ENCODE measurements around the gene ZCCHC7. TPM values are rescaled to one million over a fixed set of nuclear protein-coding genes. Genes with fewer than 3 reads are reported as not detected.

Gene ZCCHC7
- total RNA-seq, 2 donors from 2014 or later, result 21.2 to 22.7 TPM

DNA sequence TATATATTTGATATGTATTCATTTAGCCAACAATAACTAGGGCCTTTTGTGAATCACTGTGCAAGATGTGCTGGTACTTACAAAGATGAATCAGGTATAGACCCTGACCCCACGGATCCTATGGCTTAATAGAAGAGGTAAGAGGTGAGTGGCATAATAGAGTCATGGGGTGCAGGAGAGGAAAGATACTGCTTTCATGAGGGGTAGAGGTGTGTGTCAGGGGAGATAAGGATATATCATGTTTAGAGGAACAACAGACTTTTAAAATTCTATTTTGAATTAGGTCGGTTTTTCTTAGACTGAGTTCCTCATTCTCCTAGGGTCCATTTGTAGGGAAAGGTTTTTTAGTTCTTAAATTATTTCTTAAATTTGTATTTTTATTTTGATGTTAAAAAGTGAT lies 27.8 kb downstream of the ZCCHC7 start:
- H3K9me3 Mint-ChIP-seq, result no peaks in the 10 kb centered on the region
- H3K4me1 Mint-ChIP-seq, result peaks cover 11% of the 10 kb centered on the region
- Histone ChIP-seq H3K4me1 (ENCODE audit: control insufficient read depth, insufficient read depth, low read length) (no peaks in the 10 kb centered on the region), H3K36me3 (ENCODE audit: control insufficient read depth, insufficient read depth, low read length) (peaks cover 4% of the 10 kb centered on the region), H3K9ac (ENCODE audit: extremely low read depth, low read length, poor library complexity, severe bottlenecking) (no peak overlapping the region), H3K4me3 (ENCODE audit: low read length) (no peak overlapping the region), H3K9me3 (ENCODE audit: control insufficient read depth, low read length) (no peaks in the 10 kb centered on the region), H3K27ac (ENCODE audit: low read depth, low read length) (no peak overlapping the region), H3K27me3 (ENCODE audit: control insufficient read depth, insufficient read depth, low read length, poor library complexity, severe bottlenecking) (no peaks in the 10 kb centered on the region)
- TF ChIP-seq, protein P1, sequence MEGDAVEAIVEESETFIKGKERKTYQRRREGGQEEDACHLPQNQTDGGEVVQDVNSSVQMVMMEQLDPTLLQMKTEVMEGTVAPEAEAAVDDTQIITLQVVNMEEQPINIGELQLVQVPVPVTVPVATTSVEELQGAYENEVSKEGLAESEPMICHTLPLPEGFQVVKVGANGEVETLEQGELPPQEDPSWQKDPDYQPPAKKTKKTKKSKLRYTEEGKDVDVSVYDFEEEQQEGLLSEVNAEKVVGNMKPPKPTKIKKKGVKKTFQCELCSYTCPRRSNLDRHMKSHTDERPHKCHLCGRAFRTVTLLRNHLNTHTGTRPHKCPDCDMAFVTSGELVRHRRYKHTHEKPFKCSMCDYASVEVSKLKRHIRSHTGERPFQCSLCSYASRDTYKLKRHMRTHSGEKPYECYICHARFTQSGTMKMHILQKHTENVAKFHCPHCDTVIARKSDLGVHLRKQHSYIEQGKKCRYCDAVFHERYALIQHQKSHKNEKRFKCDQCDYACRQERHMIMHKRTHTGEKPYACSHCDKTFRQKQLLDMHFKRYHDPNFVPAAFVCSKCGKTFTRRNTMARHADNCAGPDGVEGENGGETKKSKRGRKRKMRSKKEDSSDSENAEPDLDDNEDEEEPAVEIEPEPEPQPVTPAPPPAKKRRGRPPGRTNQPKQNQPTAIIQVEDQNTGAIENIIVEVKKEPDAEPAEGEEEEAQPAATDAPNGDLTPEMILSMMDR (conservative IDR thresholded peaks at IDR 0.05), result no peak
- H3K36me3 Mint-ChIP-seq (ENCODE audit: low read depth), result peaks cover 3% of the 10 kb centered on the region
- no peak overlapping the region for H3K4me3 Mint-ChIP-seq
- H3K27ac Mint-ChIP-seq, result no peak overlapping the region
- no peak for DNase-seq
- WGBS, 2 experiments (ENCODE audit: insufficient coverage in 1 of 2, insufficient read length in 1 of 2), result 87 to 94% methylated on average over 2 of the region's 2 CpGs
- no peaks in the 10 kb centered on the region for H3K27me3 Mint-ChIP-seq (ENCODE audit: insufficient read depth)

DNA sequence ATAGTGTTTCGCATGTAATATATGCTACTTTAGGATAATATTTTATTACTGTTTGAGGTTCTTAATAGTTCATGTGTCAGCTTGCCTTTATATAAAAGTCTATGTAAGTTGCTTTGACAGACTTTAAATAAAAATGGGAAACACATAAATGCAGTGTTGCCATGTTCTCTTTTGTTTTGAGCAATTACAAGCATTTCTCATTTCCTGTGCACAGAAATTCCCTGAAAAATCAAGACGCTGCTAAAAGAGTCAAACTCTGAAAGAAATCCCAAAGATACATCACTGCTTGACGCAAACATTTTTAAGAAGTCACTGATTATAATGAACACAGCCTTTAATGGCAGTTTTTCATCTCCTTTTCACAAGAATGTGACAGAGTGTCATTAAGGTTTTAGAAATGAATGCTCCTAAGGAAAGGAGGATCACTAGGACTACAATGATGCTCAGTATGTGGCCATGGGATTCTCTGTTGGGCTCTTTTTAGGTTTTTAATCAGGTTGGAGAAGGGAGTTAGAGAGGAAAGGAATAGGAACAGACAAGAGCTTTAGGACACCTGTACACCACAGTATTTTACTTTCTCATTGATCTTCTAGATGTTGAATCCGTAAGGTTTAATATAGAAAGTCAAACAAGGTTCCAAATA lies 29.4 kb downstream of the ZCCHC7 start:
- no peaks in the 10 kb centered on the region for H3K27me3 ChIP-seq (ENCODE audit: control insufficient read depth, insufficient read depth, low read length, poor library complexity, severe bottlenecking)
- DNase-seq, result no peak

DNA sequence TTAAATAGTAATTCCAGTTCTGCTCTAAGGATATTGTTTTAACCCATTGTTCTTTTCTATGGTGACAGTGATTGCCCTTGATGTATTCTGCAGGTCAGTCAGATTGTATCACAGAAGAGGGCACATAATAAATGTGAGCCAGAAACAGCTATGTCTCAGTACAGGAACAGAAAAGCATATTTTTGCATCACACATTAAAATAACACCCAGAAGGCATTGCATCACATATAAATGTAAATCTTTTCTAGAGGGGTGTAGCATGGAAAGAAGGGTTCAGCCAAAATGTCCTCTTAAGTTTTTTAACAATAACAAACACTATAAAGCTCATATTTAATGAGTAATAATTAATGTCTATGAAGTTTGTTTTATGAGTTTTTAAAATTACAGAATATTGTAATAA lies 30.0 kb downstream of the ZCCHC7 start:
- H3K27ac ChIP-seq (ENCODE audit: low read depth, low read length), result no peak overlapping the region
- Mint-ChIP-seq H3K36me3 (ENCODE audit: low read depth) (peaks cover 16% of the 10 kb centered on the region), H3K27me3 (ENCODE audit: insufficient read depth) (no peaks in the 10 kb centered on the region), H3K4me1 (peaks cover 5% of the 10 kb centered on the region), H3K27ac (no peak overlapping the region), H3K9me3 (no peaks in the 10 kb centered on the region), H3K4me3 (no peak overlapping the region)
- TF ChIP-seq, protein P1 (conservative IDR thresholded peaks at IDR 0.05), result no peak
- H3K27me3 ChIP-seq (ENCODE audit: control insufficient read depth, insufficient read depth, low read length, poor library complexity, severe bottlenecking), result no peaks in the 10 kb centered on the region
- H3K4me3 ChIP-seq (ENCODE audit: low read length), result no peak overlapping the region
- DNase-seq, result no peak
- H3K9me3 ChIP-seq (ENCODE audit: control insufficient read depth, low read length), result no peaks in the 10 kb centered on the region
- H3K9ac ChIP-seq (ENCODE audit: extremely low read depth, low read length, poor library complexity, severe bottlenecking), result no peak overlapping the region
- peaks cover 4% of the 10 kb centered on the region for H3K36me3 ChIP-seq (ENCODE audit: control insufficient read depth, insufficient read depth, low read length)
- no peaks in the 10 kb centered on the region for H3K4me1 ChIP-seq (ENCODE audit: control insufficient read depth, insufficient read depth, low read length)

More for the DNA sequence above, 29.4 kb downstream of the ZCCHC7 start:
- Mint-ChIP-seq H3K36me3 (ENCODE audit: low read depth) (peaks cover 15% of the 10 kb centered on the region), H3K9me3 (no peaks in the 10 kb centered on the region), H3K4me1 (peaks cover 7% of the 10 kb centered on the region), H3K27ac (no peak overlapping the region), H3K27me3 (ENCODE audit: insufficient read depth) (no peaks in the 10 kb centered on the region), H3K4me3 (no peak overlapping the region)
- WGBS, 2 experiments (ENCODE audit: insufficient coverage in 1 of 2, insufficient read length in 1 of 2), result 25 to 64% methylated on average over 2 to 3 of the region's 4 CpGs
- peak overlapping the region; percentile 7 for H3K27ac ChIP-seq (ENCODE audit: low read depth, low read length)
- no peak overlapping the region for H3K9ac ChIP-seq (ENCODE audit: extremely low read depth, low read length, poor library complexity, severe bottlenecking)
- H3K4me3 ChIP-seq (ENCODE audit: low read length), result no peak overlapping the region
- no peaks in the 10 kb centered on the region for H3K9me3 ChIP-seq (ENCODE audit: control insufficient read depth, low read length)
- peaks cover 4% of the 10 kb centered on the region for H3K36me3 ChIP-seq (ENCODE audit: control insufficient read depth, insufficient read depth, low read length)
- TF ChIP-seq, protein P1 (conservative IDR thresholded peaks at IDR 0.05), result no peak
- no peaks in the 10 kb centered on the region for H3K4me1 ChIP-seq (ENCODE audit: control insufficient read depth, insufficient read depth, low read length)

All from endodermal cell (in vitro differentiated cells).